Upper lobe of left lung (tissue), 6 donors: ENCODE results near the gene CNTNAP5. TPM values are rescaled to one million over a fixed set of nuclear protein-coding genes. Genes with fewer than 3 reads are reported as not detected.

Source experiments
- ATAC-seq, 2 donors: fragments of 200-7000 bp; cut with Tn5 transposase; one replicate each; pipeline ENCODE4 v1.9.1; 2022; ENCODE audit warnings: mild to moderate bottlenecking in 2 of 2, moderate library complexity in 2 of 2; ENCODE audit not compliant: low FRiP score in 2 of 2
- DNase-seq, 2 donors: peaks; one replicate each; pipeline ENCODE4 v3.0.0-alpha.2; 2019 to 2020
- H3K27ac ChIP-seq, 4 donors: fragments of 200-600 bp; sonication (generic); one replicate each; pipeline ENCODE4 v1.5.1; 2016 to 2019
- H3K27me3 ChIP-seq, 4 donors: fragments of 200-600 bp; sonication (generic); one replicate each; pipeline ENCODE4 v1.5.1; 2017 to 2019
- H3K36me3 ChIP-seq, 4 donors: fragments of 200-600 bp; sonication (generic); one replicate each; pipeline ENCODE4 v1.5.1; 2016 to 2019
- H3K4me1 ChIP-seq, 4 donors: fragments of 200-600 bp; sonication (generic); one replicate each; pipeline ENCODE4 v1.5.1; 2018 to 2019
- H3K4me3 ChIP-seq, 4 donors: fragments of 200-600 bp; sonication (generic); one replicate each; pipeline ENCODE4 v1.5.1; 2017 to 2019; ENCODE audit warnings: mild to moderate bottlenecking in 2 of 4, moderate library complexity in 1 of 4
- H3K9me3 ChIP-seq, 4 donors: fragments of 200-600 bp; sonication (generic); one replicate each; pipeline ENCODE4 v1.5.1; 2018 to 2019
- CTCF ChIP-seq, 6 experiments: fragments of 450-650 bp in 4 of 6; fragments of 200-600 bp in 2 of 6; sonication (generic) in 2 of 6; IDR thresholded peaks; one replicate each; pipeline ENCODE4 v1.5.1; 2016 to 2019; ENCODE audit warnings: antibody characterized with exemption in 6 of 6
- EP300 ChIP-seq, 4 donors: sonication (generic); formaldehyde crosslinking; IDR thresholded peaks; one replicate each; pipeline ENCODE4 v1.5.1; 2017; ENCODE audit warnings: antibody characterized with exemption in 4 of 4, control low read depth in 2 of 4
- POLR2A ChIP-seq, 4 donors: fragments of 450-650 bp; IDR thresholded peaks; one replicate each; pipeline ENCODE4 v1.5.1; 2016 to 2017; ENCODE audit warnings: antibody characterized with exemption in 4 of 4, mild to moderate bottlenecking in 2 of 4
- POLR2AphosphoS5 ChIP-seq, 2 donors: sonication (generic); formaldehyde crosslinking; IDR thresholded peaks; one replicate each; pipeline ENCODE4 v1.5.1; 2017; ENCODE audit warnings: antibody characterized with exemption in 2 of 2
- WGBS, 2 donors: methylation state at CpG; one replicate each; pipeline ENCODE4 v1.1.5; 2017 to 2018; 5-methylcytosine and 5-hydroxymethylcytosine counted together
- total RNA-seq, 6 donors: library from RNA; depleted of rRNA in 4 of 6; stranded (reverse); fragments of >200 nt in 4 of 6; gene quantifications; one replicate each; pipeline versions ENCODE4 v1.1.0 to v1.2.1, GENCODE V29; 2016 to 2021
- donor health status: DM: no; HTN: no; CAD: no; lungs with moderate emphysema.
- donor health status: DM: no; HTN: yes; CAD: no; lungs with severe emphysema.

Gene CNTNAP5
- total RNA-seq, 6 donors from 2014 or later, result not detected

- DNase-seq (no peak), ATAC-seq (no peak)
- H3K4me3 ChIP-seq, result no peak overlapping the region
- H3K36me3 ChIP-seq, result no peaks in the 10 kb centered on the region
- no peak overlapping the region for H3K27ac ChIP-seq
- H3K9me3 ChIP-seq, result no peaks in the 10 kb centered on the region
- no peaks in the 10 kb centered on the region for H3K4me1 ChIP-seq
- H3K27me3 ChIP-seq, result no peaks in the 10 kb centered on the region
- TF ChIP-seq POLR2A (IDR thresholded peaks at IDR 0.05) (no peak), POLR2AphosphoS5 (IDR thresholded peaks at IDR 0.05) (no peak), EP300 (IDR thresholded peaks at IDR 0.05) (no peak), CTCF (IDR thresholded peaks at IDR 0.05) (no peak)
- WGBS, 2 donors, result 78 to 86% methylated on average over 7 of the region's 7 CpGs
Observed at GRCh38 chr2:124524155-124524915, 499.2 kb downstream of the CNTNAP5 start.

GRCh38 chr2:124526221-124526620 lies 501.1 kb downstream of the CNTNAP5 start:
- no peak for ATAC-seq
- TF ChIP-seq POLR2AphosphoS5 (IDR thresholded peaks at IDR 0.05) (no peak), POLR2A (IDR thresholded peaks at IDR 0.05) (no peak), CTCF (IDR thresholded peaks at IDR 0.05) (no peak), EP300 (IDR thresholded peaks at IDR 0.05) (no peak)
- Histone ChIP-seq H3K4me3 (no peak overlapping the region), H3K9me3 (no peaks in the 10 kb centered on the region), H3K27ac (no peak overlapping the region), H3K36me3 (no peaks in the 10 kb centered on the region), H3K27me3 (no peaks in the 10 kb centered on the region), H3K4me1 (no peaks in the 10 kb centered on the region)
- WGBS, 2 donors, result 83 to 84% methylated on average over 4 of the region's 4 CpGs
- no peak for DNase-seq

- H3K27ac ChIP-seq, result no peak overlapping the region
- H3K4me1 ChIP-seq, result no peaks in the 10 kb centered on the region
- TF ChIP-seq EP300 (IDR thresholded peaks at IDR 0.05) (no peak), POLR2A (IDR thresholded peaks at IDR 0.05) (no peak), CTCF (IDR thresholded peaks at IDR 0.05) (no peak), POLR2AphosphoS5 (IDR thresholded peaks at IDR 0.05) (no peak)
- no peaks in the 10 kb centered on the region for H3K36me3 ChIP-seq
- H3K27me3 ChIP-seq, result no peaks in the 10 kb centered on the region
- 78 to 89% methylated on average over 4 of the region's 4 CpGs for WGBS, 2 donors
- no peaks in the 10 kb centered on the region for H3K9me3 ChIP-seq
- ATAC-seq, result no peak
- no peak for DNase-seq
- H3K4me3 ChIP-seq, result no peak overlapping the region
Observed at GRCh38 chr2:124530203-124530602, 505.1 kb downstream of the CNTNAP5 start.

GRCh38 chr2:124533226-124533954 lies 508.3 kb downstream of the CNTNAP5 start:
- WGBS, 2 donors, result 65 to 67% methylated on average over 7 of the region's 7 CpGs
- no peak for DNase-seq
- Histone ChIP-seq H3K27ac (no peak overlapping the region), H3K36me3 (no peaks in the 10 kb centered on the region), H3K4me3 (no peak overlapping the region), H3K9me3 (no peaks in the 10 kb centered on the region), H3K4me1 (no peaks in the 10 kb centered on the region), H3K27me3 (no peaks in the 10 kb centered on the region)
- no peak for ATAC-seq
- TF ChIP-seq EP300 (IDR thresholded peaks at IDR 0.05) (no peak), POLR2A (IDR thresholded peaks at IDR 0.05) (no peak), CTCF (IDR thresholded peaks at IDR 0.05) (no peak), POLR2AphosphoS5 (IDR thresholded peaks at IDR 0.05) (no peak)
